ENCODE measurements around the gene PTPRE. TPM values are rescaled to one million over a fixed set of nuclear protein-coding genes. Genes with fewer than 3 reads are reported as not detected.

Gene PTPRE
- total RNA-seq, 1 experiment from 2014 or later: 11.6 TPM

GRCh38 chr10:127919418-127920271, 12.7 kb downstream of the PTPRE start:
- H3K9me3 ChIP-seq (ENCODE audit: low read depth, low read length, poor library complexity, severe bottlenecking): no peaks in the 10 kb centered on the region
- peak; percentile 38; the same call in 1 of the 2 replicates for TF ChIP-seq CTCF (conservative IDR thresholded peaks at IDR 0.05; ENCODE audit: low read depth, low read length)
- TF ChIP-seq EZH2 (IDR thresholded peaks at IDR 0.05; ENCODE audit: borderline replicate concordance, low read depth, low read length, poor library complexity, severe bottlenecking): no peak
- H3K4me3 ChIP-seq (ENCODE audit: low read depth, low read length, poor library complexity, severe bottlenecking): no peak overlapping the region
- no peak overlapping the region for H3K27ac ChIP-seq (ENCODE audit: low read depth, low read length, poor library complexity, severe bottlenecking)
- intact Hi-C loops (cut with micrococcal nuclease; ENCODE audit: unreplicated experiment): no loop called here
- CTCF ChIA-PET: no interaction called here
- no TSS peak for BruUV-seq (replicated peaks)
- H3K36me3 ChIP-seq (ENCODE audit: insufficient read depth, low read length, poor library complexity, severe bottlenecking): no peaks in the 10 kb centered on the region
- no peaks in the 10 kb centered on the region for H3K4me1 ChIP-seq (ENCODE audit: insufficient read depth, low read length, poor library complexity, severe bottlenecking)
- peak; percentile 18 for DNase-seq (ENCODE audit: low spot score)
- POLR2A ChIA-PET (ENCODE audit: low non-redundant PET): no interaction called here
- no peaks in the 10 kb centered on the region for H3K27me3 ChIP-seq (replicated peaks; ENCODE audit: insufficient read depth, low read depth, low read length, poor library complexity)

GRCh38 chr10:127920306-127921074, 13.6 kb downstream of the PTPRE start:
- Histone ChIP-seq H3K4me1 (ENCODE audit: insufficient read depth, low read length, poor library complexity, severe bottlenecking) (no peaks in the 10 kb centered on the region), H3K9me3 (ENCODE audit: low read depth, low read length, poor library complexity, severe bottlenecking) (no peaks in the 10 kb centered on the region), H3K4me3 (ENCODE audit: low read depth, low read length, poor library complexity, severe bottlenecking) (no peak overlapping the region), H3K27me3 (replicated peaks; ENCODE audit: insufficient read depth, low read depth, low read length, poor library complexity) (no peaks in the 10 kb centered on the region), H3K36me3 (ENCODE audit: insufficient read depth, low read length, poor library complexity, severe bottlenecking) (no peaks in the 10 kb centered on the region), H3K27ac (ENCODE audit: low read depth, low read length, poor library complexity, severe bottlenecking) (no peak overlapping the region)
- ChIA-PET POLR2A (ENCODE audit: low non-redundant PET) (no interaction called here), CTCF (no interaction called here)
- no peak for DNase-seq (ENCODE audit: low spot score)
- TF ChIP-seq CTCF (conservative IDR thresholded peaks at IDR 0.05; ENCODE audit: low read depth, low read length): no peak
- TF ChIP-seq EZH2 (IDR thresholded peaks at IDR 0.05; ENCODE audit: borderline replicate concordance, low read depth, low read length, poor library complexity, severe bottlenecking): no peak
- no TSS peak for BruUV-seq (replicated peaks)
- intact Hi-C loops (cut with micrococcal nuclease; ENCODE audit: unreplicated experiment): no loop called here

GRCh38 chr10:127921075-127921752, 14.3 kb downstream of the PTPRE start:
- BruUV-seq (replicated peaks): no TSS peak
- no peak for TF ChIP-seq CTCF (conservative IDR thresholded peaks at IDR 0.05; ENCODE audit: low read depth, low read length)
- TF ChIP-seq EZH2 (IDR thresholded peaks at IDR 0.05; ENCODE audit: borderline replicate concordance, low read depth, low read length, poor library complexity, severe bottlenecking): no peak
- Histone ChIP-seq H3K4me1 (ENCODE audit: insufficient read depth, low read length, poor library complexity, severe bottlenecking) (no peaks in the 10 kb centered on the region), H3K27me3 (replicated peaks; ENCODE audit: insufficient read depth, low read depth, low read length, poor library complexity) (no peaks in the 10 kb centered on the region), H3K36me3 (ENCODE audit: insufficient read depth, low read length, poor library complexity, severe bottlenecking) (no peaks in the 10 kb centered on the region), H3K9me3 (ENCODE audit: low read depth, low read length, poor library complexity, severe bottlenecking) (no peaks in the 10 kb centered on the region), H3K27ac (ENCODE audit: low read depth, low read length, poor library complexity, severe bottlenecking) (no peak overlapping the region), H3K4me3 (ENCODE audit: low read depth, low read length, poor library complexity, severe bottlenecking) (no peak overlapping the region)
- intact Hi-C loops (cut with micrococcal nuclease; ENCODE audit: unreplicated experiment): no loop called here
- ChIA-PET CTCF (no interaction called here), POLR2A (ENCODE audit: low non-redundant PET) (no interaction called here)
- DNase-seq (ENCODE audit: low spot score): no peak

Measured in A673 (cell line).